Hematopoietic multipotent progenitor cell (in vitro differentiated cells): ENCODE measurements around the gene CYB5R4. TPM values are rescaled to one million over a fixed set of nuclear protein-coding genes. Genes with fewer than 3 reads are reported as not detected.
"Not testable (repeated sequence)": the region's sequence is repeated elsewhere in the genome, so short reads cannot be mapped to it uniquely, and the experiment has no call there.

Experiments
- DNase-seq, 3 donors: peaks; one replicate each; pipeline ENCODE4 v3.0.0-alpha.2; 2011 to 2015; ENCODE audit warnings: low read depth in 2 of 3, low spot score in 2 of 3
- total RNA-seq: library from RNA; depleted of rRNA; stranded (reverse); fragments of >200 nt; gene quantifications from one replicate; pipeline ENCODE4 v1.2.3, GENCODE V29; 2012

CYB5R4 gene
- total RNA-seq, 1 donor, result 5.9 TPM

- no peak for DNase-seq
Observed at GRCh38 chr6:83862776-83863471, 3.4 kb downstream of the CYB5R4 start.

DNA sequence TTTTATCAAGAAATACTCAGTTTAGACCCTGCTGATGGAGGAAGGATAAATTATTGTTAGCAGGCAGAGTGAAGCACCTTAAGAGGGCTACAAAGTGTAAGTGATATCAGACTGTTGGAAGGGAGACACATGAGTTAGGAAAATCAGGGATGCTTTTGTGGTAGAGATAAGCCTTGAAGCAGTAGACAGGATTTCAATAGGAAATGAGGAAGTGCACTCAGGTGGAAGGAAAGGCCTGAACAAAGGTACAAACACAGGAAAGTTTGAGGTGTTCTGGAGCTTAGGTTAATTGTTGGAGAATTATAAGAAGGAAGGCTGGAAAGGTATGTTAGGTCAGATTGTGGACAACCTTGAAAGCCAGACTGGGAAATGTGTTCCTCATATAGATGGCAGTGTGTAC is 7.6 kb downstream of the CYB5R4 start:
- DNase-seq, result no peak

GRCh38 chr6:83867527-83868161 is 8.2 kb downstream of the CYB5R4 start:
- peak in 2 of 3 donors; percentile 55 to 56 for DNase-seq

DNA sequence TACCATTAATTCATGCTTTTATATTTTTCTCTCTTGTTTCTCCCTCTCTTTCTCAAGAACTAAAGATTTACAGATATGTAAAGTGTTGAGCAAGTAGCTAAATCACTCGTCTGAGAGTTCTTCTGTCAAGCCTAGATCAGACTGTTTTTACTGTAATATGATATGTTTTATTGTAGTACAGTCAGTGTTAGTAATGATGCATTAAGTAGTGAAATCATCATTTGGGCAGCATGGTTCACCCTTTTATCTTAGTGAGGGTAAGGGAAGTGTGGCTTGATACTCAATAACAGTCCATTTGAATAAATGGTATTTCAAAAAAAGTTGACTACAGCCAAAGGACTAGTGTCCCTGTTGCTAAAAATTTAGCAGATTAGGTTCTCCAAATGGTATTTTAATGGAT is 9.2 kb downstream of the CYB5R4 start:
- no peak for DNase-seq

DNA sequence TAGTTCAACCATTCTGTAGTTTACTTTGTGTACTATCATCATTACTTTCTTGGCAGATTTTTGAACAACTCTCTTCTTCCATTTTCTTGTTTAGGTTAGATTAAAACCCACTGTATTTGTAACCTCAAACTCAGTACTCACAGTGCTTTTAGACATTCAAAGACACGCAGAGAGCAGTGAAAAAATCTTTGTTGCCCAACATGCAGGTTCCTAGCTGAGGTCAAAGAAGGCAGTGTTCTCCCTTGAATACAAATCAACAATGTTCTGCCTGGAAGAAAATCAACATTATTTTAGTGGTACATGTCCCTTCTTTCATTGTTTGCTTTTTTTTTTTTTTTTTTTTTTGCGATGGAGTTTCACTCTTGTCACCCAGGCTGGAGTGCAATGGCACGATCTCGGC is 11.2 kb downstream of the CYB5R4 start:
- DNase-seq, result no peak

GRCh38 chr6:83872386-83873118 is 13.1 kb downstream of the CYB5R4 start:
- peak in 1 of 3 donors; percentile 35 for DNase-seq

DNA sequence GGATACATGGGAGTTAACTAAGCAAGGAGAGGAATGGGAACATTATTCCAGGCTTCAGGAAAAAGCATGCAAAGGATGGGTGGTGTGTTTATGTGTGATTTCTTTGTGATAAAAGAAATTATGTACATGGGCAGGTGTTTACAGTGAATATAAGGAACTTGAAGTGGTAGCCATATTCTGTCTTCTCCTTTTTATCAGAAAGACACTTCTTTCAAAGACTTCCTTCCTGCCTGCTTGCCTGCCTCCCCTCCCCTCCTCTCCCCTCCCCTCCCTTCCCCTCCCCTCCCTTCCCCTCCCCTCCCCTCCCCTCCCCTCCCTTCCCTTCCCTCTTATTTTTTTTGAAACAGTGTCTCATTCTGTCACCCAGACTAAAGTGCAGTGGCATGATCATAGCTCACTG is 14.4 kb downstream of the CYB5R4 start:
- DNase-seq, result peak in 2 of 3 donors; percentile 49 to 71

GRCh38 chr6:83875843-83876242 is 16.4 kb downstream of the CYB5R4 start:
- DNase-seq, result no peak

DNA sequence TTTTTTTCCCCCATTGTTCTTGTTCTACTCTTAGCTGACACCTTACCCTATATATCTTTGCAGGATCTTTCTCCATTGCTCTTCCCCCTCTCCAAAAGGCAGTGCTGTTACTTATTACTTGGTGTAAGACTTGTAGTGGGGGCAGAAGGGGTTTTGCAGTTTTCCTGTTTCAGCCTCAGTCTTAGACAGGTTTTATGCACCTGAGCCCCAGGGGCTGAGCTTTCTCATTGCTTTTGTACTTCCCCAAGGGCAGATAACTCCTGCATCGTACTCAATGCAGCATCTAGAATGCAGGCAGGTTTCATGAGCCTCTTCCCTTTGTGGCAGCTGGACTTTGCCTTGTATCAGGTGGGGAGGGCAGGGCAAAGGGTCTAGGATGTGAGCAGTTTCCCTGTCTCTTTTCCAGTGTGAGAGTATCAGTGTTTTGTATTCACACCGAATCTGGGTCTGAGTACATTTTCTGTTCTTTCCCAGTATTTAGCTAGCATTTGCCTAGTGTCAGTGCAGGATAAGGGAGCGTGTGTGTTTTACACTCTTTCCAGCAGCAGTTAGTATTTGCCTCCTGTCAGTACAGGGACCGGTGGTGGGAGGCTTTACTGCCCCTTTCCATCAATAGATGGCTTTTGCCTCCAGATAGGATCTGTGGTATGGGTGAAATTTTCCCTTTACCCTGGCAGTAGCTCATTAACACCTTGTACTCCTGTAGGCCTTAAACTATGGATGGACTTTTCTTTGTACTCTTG is 19.6 kb downstream of the CYB5R4 start:
- DNase-seq, result no peak

DNA sequence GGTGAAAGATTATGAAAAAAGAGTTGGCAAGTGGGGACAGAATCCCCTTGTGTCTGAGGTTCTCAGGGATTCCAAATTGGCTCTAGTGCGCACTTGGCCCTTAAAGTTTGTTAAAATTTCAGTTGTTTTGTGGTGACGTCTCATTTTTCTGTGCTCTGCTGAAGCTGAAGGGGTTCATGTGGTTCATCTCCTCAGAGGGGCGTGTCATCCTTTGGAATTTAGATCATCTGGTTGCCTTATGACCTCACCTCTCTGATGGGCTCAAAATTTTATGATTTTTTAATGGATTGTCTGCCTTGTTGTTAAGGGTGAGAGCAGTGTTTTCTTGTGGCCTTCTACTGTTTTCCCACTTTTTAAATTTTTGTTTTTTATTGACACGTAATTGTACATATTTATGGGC is 20.3 kb downstream of the CYB5R4 start:
- DNase-seq, result no peak

DNA sequence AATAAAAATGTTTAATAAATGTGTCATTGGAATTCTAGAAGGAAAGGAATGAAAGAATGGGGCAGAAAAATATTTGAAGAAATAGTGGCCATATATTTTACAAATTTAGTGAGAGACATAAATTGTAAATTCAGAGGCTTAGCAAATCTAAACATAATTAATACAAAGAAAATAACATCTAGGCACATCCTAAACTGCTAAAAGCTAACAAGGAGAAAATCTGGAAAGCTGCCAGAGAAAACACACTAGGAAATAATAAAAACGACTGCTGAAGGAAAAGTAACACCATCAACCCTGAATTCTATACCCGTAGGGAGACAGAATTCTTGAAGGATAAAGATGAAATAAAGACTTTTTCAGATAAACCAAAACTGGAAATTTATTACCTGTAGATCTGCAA is 23.8 kb downstream of the CYB5R4 start:
- DNase-seq, result no peak

DNA sequence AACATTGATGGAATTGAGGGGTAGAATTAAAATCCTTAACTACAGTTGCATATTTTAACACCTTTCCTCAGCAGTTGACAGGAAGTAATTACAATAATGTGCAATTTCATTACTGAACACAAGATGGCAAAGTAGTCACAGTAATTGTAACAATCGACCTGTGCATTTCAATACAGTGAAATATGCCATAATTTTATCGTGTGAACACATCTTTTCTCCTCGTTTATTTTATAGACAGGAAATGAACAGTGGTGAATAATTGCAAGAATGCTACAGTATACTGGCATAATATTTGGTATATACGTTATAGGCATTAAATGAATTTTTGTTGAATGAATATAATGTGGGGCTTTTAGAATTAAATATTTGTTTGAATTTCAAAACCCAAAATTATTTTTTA is 25.0 kb downstream of the CYB5R4 start:
- peak in 2 of 3 donors; percentile 36 to 78 for DNase-seq

DNA sequence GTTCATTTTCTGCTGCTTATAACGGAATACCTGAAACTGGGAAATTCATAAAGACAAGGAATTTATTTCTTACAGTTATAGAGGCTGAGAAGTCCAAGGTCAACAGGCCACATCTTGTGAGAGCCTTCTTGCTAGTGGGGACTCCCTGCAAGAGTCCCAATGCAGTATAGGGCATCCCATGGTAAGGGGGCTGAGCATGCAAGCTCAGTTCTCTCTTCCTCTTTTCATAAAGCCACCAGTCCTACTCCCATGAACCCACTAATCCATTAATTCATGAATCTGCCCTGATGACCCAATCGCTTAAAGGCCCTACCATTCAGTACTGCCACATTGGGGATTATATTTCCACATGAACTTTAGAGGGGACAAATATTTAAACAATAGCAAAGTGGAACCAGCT is 26.5 kb downstream of the CYB5R4 start:
- DNase-seq, result no peak

GRCh38 chr6:83889621-83890020 is 30.1 kb downstream of the CYB5R4 start:
- DNase-seq, result no peak

- DNase-seq, result no peak
Observed at GRCh38 chr6:83890520-83890919, 31.0 kb downstream of the CYB5R4 start.

DNA sequence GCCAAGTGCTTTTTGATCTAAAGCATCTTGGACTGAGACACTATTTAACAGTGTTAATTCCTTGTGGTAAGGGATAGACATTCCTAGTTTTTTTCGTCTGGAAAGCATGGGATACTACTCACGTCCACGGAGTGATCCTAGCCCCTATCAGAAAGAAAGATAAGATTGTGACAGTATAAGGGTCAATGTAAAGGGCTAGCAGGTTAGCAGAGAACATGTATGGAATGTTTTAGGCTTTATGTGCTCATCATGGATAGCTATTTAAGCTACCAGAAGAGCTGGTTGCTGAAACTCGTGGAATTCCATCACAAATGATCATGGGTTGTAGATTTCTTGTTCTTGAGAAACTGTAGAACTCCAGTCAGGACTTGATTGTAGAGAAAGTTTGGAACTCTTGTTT is 32.1 kb downstream of the CYB5R4 start:
- DNase-seq, result no peak

DNA sequence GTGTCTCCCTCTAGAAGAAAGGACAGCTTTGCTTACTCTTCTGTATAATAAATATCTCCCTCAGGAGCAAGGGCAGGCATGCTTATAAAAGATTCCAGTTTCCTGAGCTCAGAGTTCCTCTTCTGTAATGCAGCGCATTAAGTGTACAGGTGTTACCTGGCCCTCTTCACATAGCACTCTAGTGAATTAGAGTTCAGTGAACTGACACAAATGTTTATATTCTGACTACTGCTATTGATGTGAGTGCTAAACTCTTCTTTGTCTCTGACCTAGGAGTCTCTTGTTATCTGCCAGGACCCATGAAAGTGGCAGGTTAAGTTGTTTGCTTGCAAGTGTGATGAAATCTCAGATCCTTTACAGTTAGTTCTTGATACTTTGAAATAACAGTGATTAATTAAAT is 33.5 kb downstream of the CYB5R4 start:
- no peak for DNase-seq

- not testable (repeated sequence) for DNase-seq
Observed at GRCh38 chr6:83897094-83897493, 37.6 kb downstream of the CYB5R4 start.

DNA sequence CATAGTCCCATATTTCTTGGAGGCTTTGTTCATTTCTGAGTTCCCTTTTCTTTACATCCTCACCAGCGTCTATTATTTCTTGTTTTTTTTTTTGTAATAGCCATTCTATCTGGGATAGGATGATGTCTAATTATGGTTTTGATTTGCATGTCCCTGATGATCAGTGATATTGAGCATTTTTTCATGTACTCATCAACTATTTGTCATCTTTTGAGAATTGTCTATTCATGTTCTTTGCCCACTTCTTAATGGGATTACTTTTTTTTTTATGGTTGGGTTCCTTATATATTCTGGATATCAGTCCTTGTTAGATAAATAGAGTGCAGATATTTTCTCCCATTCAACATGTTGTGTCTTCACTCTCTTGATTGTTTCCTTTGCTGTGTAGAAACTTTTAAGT is 42.1 kb downstream of the CYB5R4 start:
- DNase-seq, result no peak

DNA sequence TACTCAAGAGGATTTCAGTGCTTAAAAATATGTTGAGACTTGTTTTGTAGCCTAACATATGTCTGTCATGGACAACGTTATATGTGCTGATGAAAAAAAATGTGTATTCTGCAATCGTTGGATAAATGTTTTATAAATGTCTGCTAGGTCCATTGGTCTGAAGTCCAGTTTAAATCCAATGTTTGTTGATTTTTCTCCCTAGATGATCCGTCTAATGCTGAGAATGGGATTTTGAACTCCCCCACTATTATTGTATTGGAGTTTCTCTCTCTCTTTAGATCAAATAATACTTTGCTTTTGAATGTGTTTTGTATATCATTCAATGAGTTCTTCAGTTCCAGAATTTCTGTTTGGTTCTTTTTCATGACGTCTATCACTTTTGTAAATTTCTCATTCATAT is 44.9 kb downstream of the CYB5R4 start:
- no peak for DNase-seq

DNA sequence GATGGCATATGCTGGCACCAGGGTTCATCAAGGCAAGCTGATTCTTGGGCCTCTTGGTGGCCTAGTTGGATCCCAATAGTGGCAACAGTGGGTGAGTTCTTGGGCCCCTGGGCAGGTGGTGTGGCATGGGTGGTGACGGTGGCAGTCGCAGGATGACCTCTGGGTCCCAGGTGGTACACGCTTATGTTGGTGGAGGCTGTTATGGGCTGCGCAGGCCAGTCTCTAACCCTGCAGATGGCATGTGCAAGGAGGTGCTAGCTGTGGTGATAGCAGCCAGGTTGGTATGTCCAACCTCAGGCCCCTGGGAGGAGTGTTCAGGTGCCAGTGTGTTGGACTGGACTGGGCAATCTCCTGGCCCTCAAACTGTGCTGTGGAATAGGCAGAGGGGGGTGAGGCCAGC is 46.2 kb downstream of the CYB5R4 start:
- no peak for DNase-seq
